Body of pancreas (tissue), 4 donors: ENCODE results near the gene ACAD10. TPM values are rescaled to one million over a fixed set of nuclear protein-coding genes. Genes with fewer than 3 reads are reported as not detected.
A peak's percentile ranks its signal among the peaks of the same experiment; 100 is the strongest.
"Not testable (repeated sequence)": the region's sequence is repeated elsewhere in the genome, so short reads cannot be mapped to it uniquely, and the experiment has no call there.

Experiments used
- ATAC-seq: fragments of 150-250 bp; one replicate; pipeline ENCODE4 v1.9.1; 2016
- DNase-seq, 4 donors: peaks; one replicate each; pipeline ENCODE4 v3.0.0-alpha.2; 2019
- H3K27ac ChIP-seq, 4 donors: fragments of 200-600 bp; sonication (generic); 1 replicate in 3 of 4; 2 replicates in 1 of 4; pipeline versions ENCODE4 v1.5.1 to v1.6.1; 2016 to 2019; ENCODE audit warnings: mild to moderate bottlenecking in 1 of 4, mixed read lengths in 1 of 4, moderate library complexity in 1 of 4
- H3K27me3 ChIP-seq, 2 donors: fragments of 200-600 bp; sonication (generic); one replicate each; pipeline ENCODE4 v1.6.0; 2016; ENCODE audit warnings: mild to moderate bottlenecking in 1 of 2
- H3K36me3 ChIP-seq, 2 donors: fragments of 200-600 bp; sonication (generic); replicated peaks in 1 of 2; 2 replicates each; pipeline ENCODE4 v1.5.1; 2016; ENCODE audit warnings: low read depth in 2 of 2; ENCODE audit not compliant: insufficient read depth in 1 of 2
- H3K4me1 ChIP-seq: fragments of 200-600 bp; sonication (generic); one replicate; pipeline ENCODE4 v1.6.0; 2016
- H3K4me3 ChIP-seq, 2 donors: fragments of 200-600 bp; sonication (generic); 1 replicate in 1 of 2; 2 replicates in 1 of 2; pipeline ENCODE4 v1.5.1; 2016 to 2019
- H3K9me3 ChIP-seq, 3 donors: fragments of 200-600 bp; sonication (generic); 1 replicate in 2 of 3; 2 replicates in 1 of 3; pipeline ENCODE4 v1.5.1; 2016
- CTCF ChIP-seq, 7 experiments: fragments of 450-650 bp in 4 of 7; fragments of 200-600 bp in 3 of 7; sonication (generic) in 3 of 7; IDR thresholded peaks; one replicate each; pipeline ENCODE4 v1.5.1; 2016 to 2019; ENCODE audit warnings: antibody characterized with exemption in 7 of 7
- POLR2A ChIP-seq, 3 donors: fragments of 450-650 bp; IDR thresholded peaks; one replicate each; pipeline ENCODE4 v1.6.1; 2016; ENCODE audit warnings: antibody characterized with exemption in 3 of 3, mild to moderate bottlenecking in 2 of 3
- WGBS, 2 donors: methylation state at CpG; one replicate each; pipeline ENCODE4 v1.1.5; 2017; 5-methylcytosine and 5-hydroxymethylcytosine counted together
- intact Hi-C: fragments of 100-400 bp; cut with DNase I; formaldehyde crosslinking; loops from one replicate; pipeline ENCODE4 v1.15.1; 2023
- total RNA-seq, 2 donors: library from RNA; depleted of rRNA; stranded (reverse); fragments of >200 nt; gene quantifications; one replicate each; pipeline ENCODE4 v1.1.0, GENCODE V29; 2016

ACAD10 gene
- total RNA-seq, 2 donors from 2014 or later, result 20.8 to 35.3 TPM

GRCh38 chr12:111761099-111761498 is 75.2 kb downstream of the ACAD10 start:
- WGBS, 2 donors, result 61 to 63% methylated on average over 3 to 5 of the region's 5 CpGs
- DNase-seq (no peak), ATAC-seq (no peak)
- Histone ChIP-seq H3K27ac (no peak overlapping the region), H3K4me1 (peaks cover 32% of the 10 kb centered on the region), H3K9me3 (no peaks in the 10 kb centered on the region), H3K4me3 (no peak overlapping the region), H3K36me3 (no peaks in the 10 kb centered on the region), H3K27me3 (no peaks in the 10 kb centered on the region)
- intact Hi-C loops, result no loop called here
- TF ChIP-seq POLR2A (IDR thresholded peaks at IDR 0.05), result no peak
- no peak for TF ChIP-seq CTCF (IDR thresholded peaks at IDR 0.05)

- H3K27ac ChIP-seq, result no peak overlapping the region
- peaks cover 32% of the 10 kb centered on the region for H3K4me1 ChIP-seq
- no peaks in the 10 kb centered on the region for H3K36me3 ChIP-seq
- intact Hi-C loops, result no loop called here
- no peak overlapping the region for H3K4me3 ChIP-seq
- ATAC-seq (no peak), DNase-seq (no peak)
- no peak for TF ChIP-seq POLR2A (IDR thresholded peaks at IDR 0.05)
- no peak for TF ChIP-seq CTCF (IDR thresholded peaks at IDR 0.05)
- WGBS, 2 donors, result 53 to 58% methylated on average over 3 of the region's 3 CpGs
- no peaks in the 10 kb centered on the region for H3K9me3 ChIP-seq
- no peaks in the 10 kb centered on the region for H3K27me3 ChIP-seq
These were observed 75.9 kb downstream of the ACAD10 start for GRCh38 chr12:111761706-111762105.

- H3K36me3 ChIP-seq, H3K27ac ChIP-seq, DNase-seq, H3K27me3 ChIP-seq, H3K4me3 ChIP-seq, H3K9me3 ChIP-seq, ATAC-seq, intact Hi-C loops: not testable (repeated sequence)
- WGBS, 2 donors, result 69 to 72% methylated on average over 10 of the region's 10 CpGs
- H3K4me1 ChIP-seq, result peaks cover 32% of the 10 kb centered on the region
These were observed 77.7 kb downstream of the ACAD10 start for GRCh38 chr12:111763552-111763951.

GRCh38 chr12:111764120-111764821 is 78.4 kb downstream of the ACAD10 start:
- WGBS, 2 donors, result 75 to 83% methylated on average over 6 of the region's 6 CpGs
- Histone ChIP-seq H3K4me1 (peaks cover 32% of the 10 kb centered on the region), H3K27me3 (no peaks in the 10 kb centered on the region), H3K4me3 (no peak overlapping the region), H3K27ac (no peak overlapping the region), H3K9me3 (no peaks in the 10 kb centered on the region), H3K36me3 (no peaks in the 10 kb centered on the region)
- intact Hi-C loops, result no loop called here
- DNase-seq (no peak), ATAC-seq (no peak)
- TF ChIP-seq CTCF (IDR thresholded peaks at IDR 0.05), result no peak
- TF ChIP-seq POLR2A (IDR thresholded peaks at IDR 0.05), result no peak

GRCh38 chr12:111766608-111767361 is 80.9 kb downstream of the ACAD10 start, which contains the start of gene ALDH2:
Gene ALDH2 (plus strand): TSS chr12:111766933. CDS start chr12:111766983, 50 bp downstream.
- TF ChIP-seq POLR2A (IDR thresholded peaks at IDR 0.05), result peak; percentile 69 to 81 (median 70)
- peak in 1 of 7 experiments; percentile 25 for TF ChIP-seq CTCF (IDR thresholded peaks at IDR 0.05)
- DNase-seq (peak; percentile 68 to 83 (median 80)), ATAC-seq (peak; percentile 94)
- intact Hi-C loops, result no loop called here
- Histone ChIP-seq H3K27ac (peak within 1 kb of the TSS; percentile 77 to 87 (median 81)), H3K9me3 (no peaks in the 10 kb centered on the region), H3K27me3 (no peaks in the 10 kb centered on the region), H3K4me1 (peaks cover 42% of the 10 kb centered on the region), H3K36me3 (no peaks in the 10 kb centered on the region), H3K4me3 (peak within 1 kb of the TSS; percentile 32 to 44)
- WGBS, 2 donors, result 1% methylated on average over 14 to 71 of the region's 73 CpGs
